ENCODE data around the gene CNTN4. TPM values are rescaled to one million over a fixed set of nuclear protein-coding genes. Genes with fewer than 3 reads are reported as not detected.
"Not testable (repeated sequence)": the region's sequence is repeated elsewhere in the genome, so short reads cannot be mapped to it uniquely, and the experiment has no call there.

Gene CNTN4
- total and polyA plus RNA-seq, 5 experiments from 2014 or later, result not detected

DNA sequence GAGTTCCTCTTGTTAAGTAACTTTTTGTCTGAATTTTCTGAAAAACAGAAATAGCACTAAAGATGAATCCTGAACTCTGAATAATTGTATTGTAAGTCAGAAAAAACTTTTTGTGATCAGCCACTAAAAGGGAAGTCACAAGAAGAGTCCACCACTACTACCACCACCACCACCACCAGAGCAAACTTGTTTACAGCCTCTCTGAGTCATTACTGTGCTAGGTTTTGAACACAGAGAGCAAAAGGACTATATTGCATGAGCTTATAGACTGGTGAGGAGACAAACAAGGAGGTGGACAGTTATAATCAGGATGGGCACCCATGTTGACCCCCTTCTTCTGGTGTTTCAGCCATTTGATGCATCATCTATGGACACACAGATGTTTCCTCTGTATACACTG lies 869.8 kb downstream of the CNTN4 start:
- Mint-ChIP-seq H3K9me3 (no peaks in the 10 kb centered on the region), H3K36me3 (no peaks in the 10 kb centered on the region), H3K27ac (no peak overlapping the region), H3K27me3 (peaks cover 8 to 14% (median 12%) of the 10 kb centered on the region in 5 donors), H3K4me1 (no peaks in the 10 kb centered on the region), H3K4me3 (no peak overlapping the region)
- DNase-seq, result no peak
- POLR2A ChIA-PET, result no interaction called here
- no peak for ATAC-seq

- H3K36me3 Mint-ChIP-seq, result no peaks in the 10 kb centered on the region
- POLR2A ChIA-PET, result no interaction called here
Measured at GRCh38 chr3:2976212-2976611, 877.5 kb downstream of the CNTN4 start.

GRCh38 chr3:2976796-2977195 lies 878.1 kb downstream of the CNTN4 start:
- Mint-ChIP-seq H3K4me1 (peaks cover 0 to 1% (median 0%) of the 10 kb centered on the region in 4 donors), H3K27ac (no peak overlapping the region), H3K36me3 (no peaks in the 10 kb centered on the region), H3K4me3 (no peak overlapping the region), H3K27me3 (peaks cover 0 to 4% (median 1%) of the 10 kb centered on the region in 5 donors), H3K9me3 (no peaks in the 10 kb centered on the region)
- POLR2A ChIA-PET, result no interaction called here
- no peak for DNase-seq
- no peak for ATAC-seq

More at GRCh38 chr3:2976212-2976611, 877.5 kb downstream of the CNTN4 start:
- ATAC-seq, result no peak
- no peak overlapping the region for H3K4me3 Mint-ChIP-seq
- no peaks in the 10 kb centered on the region for H3K9me3 Mint-ChIP-seq
- H3K27ac Mint-ChIP-seq, result no peak overlapping the region
- H3K4me1 Mint-ChIP-seq, result peaks cover 0 to 1% (median 0%) of the 10 kb centered on the region in 4 donors
- H3K27me3 Mint-ChIP-seq, result peaks cover 0 to 4% (median 1%) of the 10 kb centered on the region in 5 donors
- DNase-seq, result no peak

GRCh38 chr3:2978977-2979732 lies 880.5 kb downstream of the CNTN4 start:
- no peaks in the 10 kb centered on the region for H3K36me3 Mint-ChIP-seq
- peak overlapping the region in 1 of 10 donors; percentile 24 for H3K27ac Mint-ChIP-seq
- POLR2A ChIA-PET, result no interaction called here

DNA sequence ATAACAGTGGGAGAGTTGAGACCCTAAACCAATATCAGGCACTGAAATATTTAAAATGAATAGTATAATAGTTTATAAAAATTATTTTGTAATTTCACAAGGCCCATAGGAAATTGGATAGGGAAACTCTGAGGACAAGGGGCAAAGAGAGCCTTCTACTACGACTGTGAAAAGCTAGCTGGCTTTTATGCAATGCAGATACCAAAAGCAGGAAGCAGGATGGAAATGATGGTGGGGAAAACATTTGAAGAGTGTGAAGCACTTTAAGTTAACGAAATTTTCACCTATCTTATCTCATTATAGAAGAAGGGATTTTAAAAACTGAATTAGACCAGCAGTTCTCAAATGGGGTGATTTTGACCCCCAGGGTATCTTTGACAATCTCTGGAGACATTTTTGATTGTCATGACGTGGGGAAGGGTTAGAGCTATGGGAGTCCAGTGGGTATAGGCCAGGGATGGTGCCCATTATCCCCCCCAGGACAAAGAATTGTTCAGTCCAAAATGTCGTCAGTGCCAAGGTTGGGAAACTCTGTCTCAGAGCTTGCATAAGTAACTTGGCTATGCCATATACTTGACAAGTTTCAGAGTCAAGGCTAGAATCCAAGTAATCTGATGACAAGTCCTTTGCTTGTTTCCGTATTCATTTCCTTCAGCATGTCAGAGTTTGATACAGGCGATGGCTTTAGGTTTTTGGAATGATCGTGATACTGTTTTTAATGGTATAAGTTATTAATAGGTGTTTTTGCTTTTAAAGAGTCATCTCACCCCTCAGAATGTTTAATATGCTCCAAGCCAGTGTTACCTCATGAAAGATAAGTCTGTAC lies 885.6 kb downstream of the CNTN4 start:
- no peaks in the 10 kb centered on the region for H3K4me1 Mint-ChIP-seq
- ATAC-seq, result no peak
- H3K27me3 Mint-ChIP-seq, result peaks cover 0 to 3% (median 0%) of the 10 kb centered on the region in 5 donors
- no peak for DNase-seq
- no peak overlapping the region for H3K27ac Mint-ChIP-seq
- no peaks in the 10 kb centered on the region for H3K36me3 Mint-ChIP-seq
- H3K9me3 Mint-ChIP-seq, result no peaks in the 10 kb centered on the region
- POLR2A ChIA-PET, result interaction anchor here (0.6 kb wide), 1 partner anchor 152 kb away, joined by 3 read pairs; no protein-coding TSS in a partner anchor
- H3K4me3 Mint-ChIP-seq, result no peak overlapping the region

More at GRCh38 chr3:2978977-2979732, 880.5 kb downstream of the CNTN4 start:
- peaks cover 0 to 1% (median 0%) of the 10 kb centered on the region in 4 donors for H3K4me1 Mint-ChIP-seq
- DNase-seq (no peak), ATAC-seq (no peak)
- H3K27me3 Mint-ChIP-seq, result peaks cover 0 to 4% (median 0%) of the 10 kb centered on the region in 5 donors
- H3K4me3 Mint-ChIP-seq, result no peak overlapping the region
- no peaks in the 10 kb centered on the region for H3K9me3 Mint-ChIP-seq

- no peak for ATAC-seq
Measured at GRCh38 chr3:2984831-2985220, 886.2 kb downstream of the CNTN4 start.

GRCh38 chr3:2985479-2985878 lies 886.8 kb downstream of the CNTN4 start:
- no peak overlapping the region for H3K4me3 Mint-ChIP-seq
- H3K4me1 Mint-ChIP-seq, result no peaks in the 10 kb centered on the region
- H3K27me3 Mint-ChIP-seq, result peaks cover 0 to 3% (median 1%) of the 10 kb centered on the region in 5 donors
- DNase-seq (no peak), ATAC-seq (no peak)
- H3K9me3 Mint-ChIP-seq, result no peaks in the 10 kb centered on the region
- H3K36me3 Mint-ChIP-seq, result no peaks in the 10 kb centered on the region
- POLR2A ChIA-PET, result no interaction called here
- H3K27ac Mint-ChIP-seq, result no peak overlapping the region

More at GRCh38 chr3:2984831-2985220, 886.2 kb downstream of the CNTN4 start:
- Mint-ChIP-seq H3K36me3 (no peaks in the 10 kb centered on the region), H3K27me3 (peaks cover 0 to 3% (median 1%) of the 10 kb centered on the region in 5 donors), H3K4me1 (no peaks in the 10 kb centered on the region), H3K27ac (no peak overlapping the region), H3K4me3 (no peak overlapping the region), H3K9me3 (no peaks in the 10 kb centered on the region)
- DNase-seq, result no peak
- POLR2A ChIA-PET, result interaction anchor here (0.6 kb wide), 1 partner anchor 151 kb away, joined by 3 read pairs; no protein-coding TSS in a partner anchor

DNA sequence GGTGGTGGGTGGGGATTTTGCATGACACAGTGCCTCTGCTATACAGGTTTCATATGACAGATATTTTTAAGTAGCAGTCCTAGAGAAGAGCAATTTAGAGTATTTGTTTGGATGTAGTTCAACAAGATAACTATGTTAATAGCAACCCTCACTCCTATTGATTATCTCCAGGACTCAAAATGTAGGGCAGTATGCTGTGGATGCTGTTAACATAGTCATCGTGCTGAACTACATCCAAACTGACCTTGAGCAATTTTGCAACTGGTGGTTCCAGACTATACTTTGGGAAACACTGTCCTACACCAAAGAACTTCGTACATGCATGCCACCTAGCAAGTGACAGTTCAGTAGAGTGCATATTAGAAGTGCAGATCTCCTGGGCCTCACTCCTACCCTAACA lies 893.9 kb downstream of the CNTN4 start:
- no peaks in the 10 kb centered on the region for H3K9me3 Mint-ChIP-seq
- POLR2A ChIA-PET, result no interaction called here
- DNase-seq (no peak), ATAC-seq (no peak)
- no peaks in the 10 kb centered on the region for H3K36me3 Mint-ChIP-seq
- H3K27ac Mint-ChIP-seq, result no peak overlapping the region
- H3K27me3 Mint-ChIP-seq, result peaks cover 0 to 18% (median 4%) of the 10 kb centered on the region in 5 donors
- no peak overlapping the region for H3K4me3 Mint-ChIP-seq
- peaks cover 4 to 8% (median 5%) of the 10 kb centered on the region in 4 donors for H3K4me1 Mint-ChIP-seq

GRCh38 chr3:2993130-2993529 lies 894.5 kb downstream of the CNTN4 start:
- Mint-ChIP-seq H3K27me3 (peaks cover 0 to 18% (median 4%) of the 10 kb centered on the region in 5 donors), H3K4me1 (peaks cover 4 to 11% (median 5%) of the 10 kb centered on the region in 4 donors)
- POLR2A ChIA-PET, result interaction anchor here (0.7 kb wide), 1 partner anchor 12 kb away, joined by 5 read pairs; no protein-coding TSS in a partner anchor
- H3K9me3 Mint-ChIP-seq, H3K36me3 Mint-ChIP-seq, H3K27ac Mint-ChIP-seq, ATAC-seq, DNase-seq, H3K4me3 Mint-ChIP-seq: not testable (repeated sequence)

GRCh38 chr3:2993736-2994135 lies 895.1 kb downstream of the CNTN4 start:
- Mint-ChIP-seq H3K36me3 (no peaks in the 10 kb centered on the region), H3K4me3 (no peak overlapping the region), H3K9me3 (peaks cover 0 to 4% (median 0%) of the 10 kb centered on the region in 9 donors), H3K27me3 (peaks cover 0 to 19% (median 4%) of the 10 kb centered on the region in 5 donors), H3K4me1 (peaks cover 4 to 11% (median 5%) of the 10 kb centered on the region in 4 donors), H3K27ac (no peak overlapping the region)
- ATAC-seq, result no peak
- POLR2A ChIA-PET, result interaction anchor here (0.6 kb wide), 2 partner anchors 85 to 185 kb away, joined by 4 to 7 read pairs; no protein-coding TSS in a partner anchor
- no peak for DNase-seq

DNA sequence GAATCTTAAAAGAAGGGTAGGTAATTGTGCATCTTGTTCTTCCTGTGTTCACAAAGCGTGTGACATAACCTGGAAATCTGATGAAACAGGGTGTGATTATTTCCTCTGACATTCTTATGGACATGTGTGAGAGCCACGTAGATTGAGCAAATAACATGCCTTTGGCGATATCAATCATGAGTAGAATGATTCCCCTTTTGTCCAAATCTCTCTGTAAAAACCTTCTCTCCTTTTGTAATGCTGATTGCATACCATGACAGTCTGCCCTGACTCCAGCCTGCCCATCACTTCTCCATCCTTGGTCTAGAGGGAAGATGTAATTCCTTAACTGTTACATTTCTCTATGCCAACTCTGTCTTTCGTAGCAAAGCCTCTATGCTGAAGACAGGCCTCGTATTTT lies 896.5 kb downstream of the CNTN4 start:
- DNase-seq, result no peak
- Mint-ChIP-seq H3K27me3 (peaks cover 2 to 27% (median 6%) of the 10 kb centered on the region in 5 donors), H3K36me3 (peaks cover 0 to 7% (median 2%) of the 10 kb centered on the region in 3 donors), H3K9me3 (peaks cover 0 to 14% (median 3%) of the 10 kb centered on the region in 9 donors), H3K27ac (no peak overlapping the region), H3K4me3 (no peak overlapping the region), H3K4me1 (peaks cover 4 to 11% (median 5%) of the 10 kb centered on the region in 4 donors)
- ATAC-seq, result no peak
- POLR2A ChIA-PET, result no interaction called here

DNA sequence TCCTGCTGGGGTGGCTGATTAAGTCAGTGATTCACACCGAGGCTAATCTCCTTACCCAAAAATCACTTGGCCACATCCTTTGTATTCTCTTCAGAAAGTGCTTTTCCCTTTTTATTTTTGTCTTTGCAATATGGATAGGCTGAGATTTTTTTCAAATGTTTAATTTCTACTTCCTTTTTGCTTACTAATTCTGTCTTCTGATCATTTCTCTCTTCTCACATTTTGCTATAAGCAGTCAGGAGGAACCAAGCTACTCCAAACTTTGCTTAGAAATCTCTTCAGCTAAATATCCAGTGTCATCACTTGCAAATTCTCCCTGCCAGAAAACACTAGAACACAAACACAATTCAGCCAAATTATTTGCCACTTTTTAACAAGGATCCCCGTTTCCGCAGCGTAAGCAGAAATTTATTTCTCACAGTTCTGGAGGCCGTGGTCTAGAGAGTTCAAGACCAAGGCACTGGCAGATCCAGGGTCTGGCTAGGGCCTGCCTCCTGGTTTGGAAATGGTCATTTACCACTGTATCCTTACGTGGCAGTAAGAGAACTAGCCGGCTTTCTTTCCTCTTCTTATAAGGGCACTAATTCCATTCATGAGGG lies 906.6 kb downstream of the CNTN4 start:
- POLR2A ChIA-PET, result interaction anchor here (0.6 kb wide), 1 partner anchor 12 kb away, joined by 5 read pairs; no protein-coding TSS in a partner anchor
- no peaks in the 10 kb centered on the region for H3K36me3 Mint-ChIP-seq
- H3K9me3 Mint-ChIP-seq, result no peaks in the 10 kb centered on the region
- ATAC-seq, result no peak
- no peak overlapping the region for H3K4me3 Mint-ChIP-seq
- no peak for DNase-seq
- no peaks in the 10 kb centered on the region for H3K4me1 Mint-ChIP-seq
- H3K27ac Mint-ChIP-seq, result no peak overlapping the region
- peaks cover 0 to 17% (median 0%) of the 10 kb centered on the region in 5 donors for H3K27me3 Mint-ChIP-seq

Data from naive thymus-derived CD8-positive, alpha-beta T cell (primary cell).